ENCODE results near the gene NEK11. TPM values are rescaled to one million over a fixed set of nuclear protein-coding genes. Genes with fewer than 3 reads are reported as not detected.
A peak's percentile ranks its signal among the peaks of the same experiment; 100 is the strongest.

NEK11 gene
- total RNA-seq, 1 experiment from 2014 or later: 9.5 TPM

DNA sequence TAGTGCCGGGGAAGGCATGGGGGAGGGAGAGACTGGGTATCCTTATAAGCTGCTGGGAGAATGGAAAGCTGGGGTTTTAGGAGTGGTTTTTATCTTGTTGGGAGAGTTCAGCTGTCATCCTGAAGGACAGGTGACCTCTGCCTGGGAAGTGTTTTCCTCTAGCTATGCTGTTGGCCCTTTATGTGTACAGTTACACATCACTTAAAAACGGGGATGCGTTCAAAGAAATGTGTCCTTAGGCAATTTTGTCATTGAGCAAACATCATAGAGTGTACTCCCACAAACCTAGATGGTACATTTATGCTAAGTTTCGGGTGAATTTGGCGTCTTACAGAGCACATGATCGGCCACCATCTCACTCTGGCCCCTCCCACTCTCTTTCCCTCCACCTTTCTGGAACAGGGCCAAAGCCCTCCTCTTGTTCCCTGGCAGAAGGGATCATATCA lies 190.6 kb downstream of the NEK11 start:
- in situ Hi-C loops (cut with HindIII; ENCODE audit: low pct_unique_long_range_greater_than_20kb, low sequenced_read_pairs): no loop called here
- H3K27ac ChIP-seq (ENCODE audit: low read length): peak overlapping the region; percentile 5; the same call in 1 of the 2 replicates

DNA sequence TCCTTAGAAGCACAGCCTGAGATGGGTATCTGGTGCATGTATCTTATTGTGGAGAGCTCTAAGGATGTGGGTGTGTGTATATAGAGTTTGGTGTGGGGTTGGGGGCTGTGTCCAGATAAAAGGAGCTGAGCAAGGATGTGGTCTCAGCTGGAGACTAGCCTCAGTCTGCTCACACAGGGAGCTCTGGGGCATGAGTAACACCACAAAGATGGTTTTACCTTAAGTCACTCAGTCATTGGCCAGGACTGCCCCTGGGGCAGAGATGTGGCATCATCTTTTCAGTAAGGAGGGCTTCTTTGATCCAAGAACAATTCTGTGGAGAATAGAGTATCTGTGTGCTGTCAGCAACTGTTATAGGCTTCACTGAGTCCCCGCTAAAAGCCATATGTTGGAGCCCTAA lies 191.5 kb downstream of the NEK11 start:
- no peak for TF ChIP-seq POLR2AphosphoS5 (IDR thresholded peaks at IDR 0.05; ENCODE audit: low read depth, low read length)
- no peak for TF ChIP-seq TCF7L2 (IDR thresholded peaks at IDR 0.05; ENCODE audit: low read depth, low read length)
- TF ChIP-seq, protein P1, sequence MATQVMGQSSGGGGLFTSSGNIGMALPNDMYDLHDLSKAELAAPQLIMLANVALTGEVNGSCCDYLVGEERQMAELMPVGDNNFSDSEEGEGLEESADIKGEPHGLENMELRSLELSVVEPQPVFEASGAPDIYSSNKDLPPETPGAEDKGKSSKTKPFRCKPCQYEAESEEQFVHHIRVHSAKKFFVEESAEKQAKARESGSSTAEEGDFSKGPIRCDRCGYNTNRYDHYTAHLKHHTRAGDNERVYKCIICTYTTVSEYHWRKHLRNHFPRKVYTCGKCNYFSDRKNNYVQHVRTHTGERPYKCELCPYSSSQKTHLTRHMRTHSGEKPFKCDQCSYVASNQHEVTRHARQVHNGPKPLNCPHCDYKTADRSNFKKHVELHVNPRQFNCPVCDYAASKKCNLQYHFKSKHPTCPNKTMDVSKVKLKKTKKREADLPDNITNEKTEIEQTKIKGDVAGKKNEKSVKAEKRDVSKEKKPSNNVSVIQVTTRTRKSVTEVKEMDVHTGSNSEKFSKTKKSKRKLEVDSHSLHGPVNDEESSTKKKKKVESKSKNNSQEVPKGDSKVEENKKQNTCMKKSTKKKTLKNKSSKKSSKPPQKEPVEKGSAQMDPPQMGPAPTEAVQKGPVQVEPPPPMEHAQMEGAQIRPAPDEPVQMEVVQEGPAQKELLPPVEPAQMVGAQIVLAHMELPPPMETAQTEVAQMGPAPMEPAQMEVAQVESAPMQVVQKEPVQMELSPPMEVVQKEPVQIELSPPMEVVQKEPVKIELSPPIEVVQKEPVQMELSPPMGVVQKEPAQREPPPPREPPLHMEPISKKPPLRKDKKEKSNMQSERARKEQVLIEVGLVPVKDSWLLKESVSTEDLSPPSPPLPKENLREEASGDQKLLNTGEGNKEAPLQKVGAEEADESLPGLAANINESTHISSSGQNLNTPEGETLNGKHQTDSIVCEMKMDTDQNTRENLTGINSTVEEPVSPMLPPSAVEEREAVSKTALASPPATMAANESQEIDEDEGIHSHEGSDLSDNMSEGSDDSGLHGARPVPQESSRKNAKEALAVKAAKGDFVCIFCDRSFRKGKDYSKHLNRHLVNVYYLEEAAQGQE (IDR thresholded peaks at IDR 0.05; ENCODE audit: insufficient read depth in 1 of 2, low read depth in 2 of 2, low read length in 1 of 2): no peak
- TF ChIP-seq SIN3A (IDR thresholded peaks at IDR 0.05; ENCODE audit: borderline replicate concordance, insufficient read depth, low read depth, low read length): no peak
- TF ChIP-seq, protein P2, sequence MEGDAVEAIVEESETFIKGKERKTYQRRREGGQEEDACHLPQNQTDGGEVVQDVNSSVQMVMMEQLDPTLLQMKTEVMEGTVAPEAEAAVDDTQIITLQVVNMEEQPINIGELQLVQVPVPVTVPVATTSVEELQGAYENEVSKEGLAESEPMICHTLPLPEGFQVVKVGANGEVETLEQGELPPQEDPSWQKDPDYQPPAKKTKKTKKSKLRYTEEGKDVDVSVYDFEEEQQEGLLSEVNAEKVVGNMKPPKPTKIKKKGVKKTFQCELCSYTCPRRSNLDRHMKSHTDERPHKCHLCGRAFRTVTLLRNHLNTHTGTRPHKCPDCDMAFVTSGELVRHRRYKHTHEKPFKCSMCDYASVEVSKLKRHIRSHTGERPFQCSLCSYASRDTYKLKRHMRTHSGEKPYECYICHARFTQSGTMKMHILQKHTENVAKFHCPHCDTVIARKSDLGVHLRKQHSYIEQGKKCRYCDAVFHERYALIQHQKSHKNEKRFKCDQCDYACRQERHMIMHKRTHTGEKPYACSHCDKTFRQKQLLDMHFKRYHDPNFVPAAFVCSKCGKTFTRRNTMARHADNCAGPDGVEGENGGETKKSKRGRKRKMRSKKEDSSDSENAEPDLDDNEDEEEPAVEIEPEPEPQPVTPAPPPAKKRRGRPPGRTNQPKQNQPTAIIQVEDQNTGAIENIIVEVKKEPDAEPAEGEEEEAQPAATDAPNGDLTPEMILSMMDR (IDR thresholded peaks at IDR 0.05): no peak
- DNase-seq (ENCODE audit: low read depth, low spot score): no peak
- in situ Hi-C loops (cut with HindIII; ENCODE audit: low pct_unique_long_range_greater_than_20kb, low sequenced_read_pairs) (no loop called here), intact Hi-C loops (cut with micrococcal nuclease; ENCODE audit: unreplicated experiment) (no loop called here)
- ChIA-PET CTCF (no interaction called here), POLR2A (no interaction called here)
- no peaks in the 10 kb centered on the region for H3K27me3 ChIP-seq (ENCODE audit: control insufficient read depth, insufficient read depth, low read length)
- H3K36me3 ChIP-seq (ENCODE audit: control insufficient read depth, insufficient read depth, low read length): no peaks in the 10 kb centered on the region
- ATAC-seq: 0 out of 2 replicates have a peak, but pooled peaks have one; percentile 32
- no peaks in the 10 kb centered on the region for H3K9me3 ChIP-seq (ENCODE audit: control insufficient read depth, insufficient read depth, low read depth, low read length)
- H3K4me1 ChIP-seq (ENCODE audit: control insufficient read depth, insufficient read depth, low read length): peaks cover 18% of the 10 kb centered on the region; the same call in 1 of the 2 replicates
- BruUV-seq (replicated peaks): no TSS peak
- no peak overlapping the region for H3K4me3 ChIP-seq (ENCODE audit: low read depth in 2 of 2, low read length in 2 of 2)
- H3K27ac ChIP-seq (ENCODE audit: low read length): no peak overlapping the region

More for the DNA sequence above, 190.6 kb downstream of the NEK11 start:
- no peak for TF ChIP-seq SIN3A (IDR thresholded peaks at IDR 0.05; ENCODE audit: borderline replicate concordance, insufficient read depth, low read depth, low read length)
- TF ChIP-seq, protein P2 (IDR thresholded peaks at IDR 0.05): no peak
- TF ChIP-seq, protein P1 (IDR thresholded peaks at IDR 0.05; ENCODE audit: insufficient read depth in 1 of 2, low read depth in 2 of 2, low read length in 1 of 2): no peak
- no peak for TF ChIP-seq POLR2AphosphoS5 (IDR thresholded peaks at IDR 0.05; ENCODE audit: low read depth, low read length)
- no peak for TF ChIP-seq TCF7L2 (IDR thresholded peaks at IDR 0.05; ENCODE audit: low read depth, low read length)
- no peak for DNase-seq (ENCODE audit: low read depth, low spot score)
- peak; percentile 64 for ATAC-seq
- POLR2A ChIA-PET: no interaction called here
- Histone ChIP-seq H3K4me3 (ENCODE audit: low read depth in 2 of 2, low read length in 2 of 2) (peak overlapping the region in 1 of 2 experiments; percentile 11; a peak in 1 of 4 replicates), H3K36me3 (ENCODE audit: control insufficient read depth, insufficient read depth, low read length) (no peaks in the 10 kb centered on the region), H3K4me1 (ENCODE audit: control insufficient read depth, insufficient read depth, low read length) (peaks cover 18% of the 10 kb centered on the region; the same call in 1 of the 2 replicates), H3K9me3 (ENCODE audit: control insufficient read depth, insufficient read depth, low read depth, low read length) (no peaks in the 10 kb centered on the region), H3K27me3 (ENCODE audit: control insufficient read depth, insufficient read depth, low read length) (no peaks in the 10 kb centered on the region)
- no TSS peak for BruUV-seq (replicated peaks)
- CTCF ChIA-PET: no interaction called here
- intact Hi-C loops (cut with micrococcal nuclease; ENCODE audit: unreplicated experiment): no loop called here

Data from Panc1 (cell line).